Sigmoid colon (tissue), 7 donors: Measurements from ENCODE around the gene SEMA7A. TPM values are rescaled to one million over a fixed set of nuclear protein-coding genes. Genes with fewer than 3 reads are reported as not detected.

ENCODE experiments used
- DNase-seq: peaks from one replicate; pipeline ENCODE4 v3.0.0-alpha.2; 2019
- H3K27ac ChIP-seq, 4 donors: fragments of 200-600 bp; sonication (generic); one replicate each; pipeline ENCODE4 v1.5.1; 2016 to 2019; ENCODE audit warnings: mild to moderate bottlenecking in 1 of 4
- H3K27me3 ChIP-seq, 3 donors: fragments of 200-600 bp; sonication (generic); one replicate each; pipeline ENCODE4 v1.5.1; 2019; ENCODE audit warnings: mild to moderate bottlenecking in 1 of 3
- H3K36me3 ChIP-seq, 4 donors: fragments of 200-600 bp; sonication (generic); one replicate each; pipeline ENCODE4 v1.5.1; 2016 to 2019
- H3K4me1 ChIP-seq, 4 donors: fragments of 200-600 bp; sonication (generic); one replicate each; pipeline ENCODE4 v1.5.1; 2017 to 2019
- H3K4me3 ChIP-seq, 4 donors: fragments of 200-600 bp; sonication (generic); one replicate each; pipeline ENCODE4 v1.5.1; 2017 to 2019; ENCODE audit warnings: mild to moderate bottlenecking in 2 of 4, moderate library complexity in 1 of 4
- H3K9me3 ChIP-seq, 4 donors: fragments of 200-600 bp in 3 of 4; sonication (generic) in 3 of 4; one replicate each; pipeline versions ENCODE4 v1.5.1 to v1.6.1; 2013 to 2019
- EP300 ChIP-seq, 4 donors: sonication (generic); formaldehyde crosslinking; IDR thresholded peaks; one replicate each; pipeline ENCODE4 v1.6.1; 2017; ENCODE audit warnings: antibody characterized with exemption in 4 of 4
- POLR2A ChIP-seq, 2 donors: fragments of 450-650 bp; IDR thresholded peaks; one replicate each; pipeline ENCODE4 v1.6.1; 2016; ENCODE audit warnings: antibody characterized with exemption in 2 of 2, mild to moderate bottlenecking in 2 of 2, moderate library complexity in 2 of 2
- POLR2AphosphoS5 ChIP-seq, 4 donors: sonication (generic); formaldehyde crosslinking; IDR thresholded peaks; one replicate each; pipeline ENCODE4 v1.6.1; 2017; ENCODE audit warnings: antibody characterized with exemption in 4 of 4
- WGBS, 2 donors: extraction: QIAGEN DNeasy Blood & Tissue Kit; methylation state at CpG; one replicate each; pipeline ENCODE4 v1.1.7; 2013; 5-methylcytosine and 5-hydroxymethylcytosine counted together
- intact Hi-C: fragments of 100-400 bp; cut with DNase I; formaldehyde crosslinking; loops from one replicate; pipeline ENCODE4 v1.15.1; 2023
- polyA plus RNA-seq, 3 donors: library from polyadenylated mRNA; stranded (reverse); fragments of 200-250 nt; gene quantifications; one replicate each; pipeline ENCODE4 v1.2.3, GENCODE V29; 2013
- total RNA-seq, 4 donors: library from RNA; depleted of rRNA; stranded (reverse); fragments of >200 nt; gene quantifications; one replicate each; pipeline ENCODE4 v1.1.0, GENCODE V29; 2016
- TF ChIP-seq, protein P1 (sequence below), 4 experiments: fragments of 450-650 bp in 3 of 4; fragments of 200-600 bp in 1 of 4; IDR thresholded peaks; one replicate each; pipeline ENCODE4 v1.5.1; 2016 to 2019; ENCODE audit warnings: antibody characterized with exemption in 4 of 4, mild to moderate bottlenecking in 3 of 4, moderate library complexity in 2 of 4
- donor health status: healthy with polysubstance abuse.
- donor health status: Bipolar disorder and iron deficiency.
- donor health status: healthy.

SEMA7A gene
- total and polyA plus RNA-seq, 7 donors, result 0.28 to 9.8 (median 1.2) TPM; not detected in 1

DNA sequence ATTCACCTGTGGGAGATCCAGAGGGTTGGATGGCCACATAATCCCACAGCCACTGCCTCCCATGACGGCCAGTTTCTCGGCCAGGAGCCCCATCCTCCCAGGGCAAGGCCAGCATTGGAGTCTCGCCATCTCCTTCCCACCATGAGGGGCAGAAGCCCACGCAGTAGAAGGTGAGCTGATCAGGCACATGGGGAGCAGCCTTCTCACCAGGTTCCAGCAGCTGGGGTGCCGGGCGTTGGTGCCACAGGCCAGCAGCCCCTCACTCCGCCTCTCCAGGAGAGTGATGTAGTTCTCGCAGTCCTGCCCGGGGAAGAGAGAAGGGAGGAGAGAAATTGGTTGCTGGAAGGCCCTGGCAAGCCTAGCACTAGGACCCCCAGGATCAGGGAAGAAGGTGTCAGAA is 16.1 kb downstream of the SEMA7A start:
- intact Hi-C loops, result no loop called here
- Histone ChIP-seq H3K27ac (no peak overlapping the region), H3K27me3 (no peaks in the 10 kb centered on the region), H3K36me3 (no peaks in the 10 kb centered on the region), H3K4me1 (peaks cover 0 to 3% (median 0%) of the 10 kb centered on the region in 4 donors), H3K9me3 (no peaks in the 10 kb centered on the region), H3K4me3 (no peak overlapping the region)
- no peak for DNase-seq
- WGBS, 2 donors, result 95% methylated on average over 9 of the region's 9 CpGs
- TF ChIP-seq, protein P1, sequence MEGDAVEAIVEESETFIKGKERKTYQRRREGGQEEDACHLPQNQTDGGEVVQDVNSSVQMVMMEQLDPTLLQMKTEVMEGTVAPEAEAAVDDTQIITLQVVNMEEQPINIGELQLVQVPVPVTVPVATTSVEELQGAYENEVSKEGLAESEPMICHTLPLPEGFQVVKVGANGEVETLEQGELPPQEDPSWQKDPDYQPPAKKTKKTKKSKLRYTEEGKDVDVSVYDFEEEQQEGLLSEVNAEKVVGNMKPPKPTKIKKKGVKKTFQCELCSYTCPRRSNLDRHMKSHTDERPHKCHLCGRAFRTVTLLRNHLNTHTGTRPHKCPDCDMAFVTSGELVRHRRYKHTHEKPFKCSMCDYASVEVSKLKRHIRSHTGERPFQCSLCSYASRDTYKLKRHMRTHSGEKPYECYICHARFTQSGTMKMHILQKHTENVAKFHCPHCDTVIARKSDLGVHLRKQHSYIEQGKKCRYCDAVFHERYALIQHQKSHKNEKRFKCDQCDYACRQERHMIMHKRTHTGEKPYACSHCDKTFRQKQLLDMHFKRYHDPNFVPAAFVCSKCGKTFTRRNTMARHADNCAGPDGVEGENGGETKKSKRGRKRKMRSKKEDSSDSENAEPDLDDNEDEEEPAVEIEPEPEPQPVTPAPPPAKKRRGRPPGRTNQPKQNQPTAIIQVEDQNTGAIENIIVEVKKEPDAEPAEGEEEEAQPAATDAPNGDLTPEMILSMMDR (IDR thresholded peaks at IDR 0.05), result no peak
- no peak for TF ChIP-seq EP300 (IDR thresholded peaks at IDR 0.05)
- TF ChIP-seq POLR2AphosphoS5 (IDR thresholded peaks at IDR 0.05), result no peak
- no peak for TF ChIP-seq POLR2A (IDR thresholded peaks at IDR 0.05)

DNA sequence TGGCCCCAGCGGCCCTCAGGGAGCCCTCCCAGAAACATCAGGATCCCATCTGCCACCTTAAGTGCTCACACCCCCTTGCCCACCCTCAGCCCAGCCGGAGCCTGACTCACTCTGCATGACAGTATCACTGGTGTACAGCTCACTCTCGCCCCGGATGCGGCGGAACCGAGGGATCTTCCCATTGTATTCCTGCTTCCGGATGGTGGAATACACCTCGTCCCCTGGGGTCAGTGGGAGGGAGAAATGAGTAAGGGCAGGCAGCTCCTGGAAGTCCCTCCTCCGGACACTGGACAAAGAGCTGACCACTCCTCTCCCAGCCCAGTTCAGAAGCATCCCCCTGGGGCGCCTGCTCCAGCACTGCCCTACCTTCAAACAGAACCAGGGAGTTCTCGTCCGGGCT is 16.5 kb downstream of the SEMA7A start:
- TF ChIP-seq POLR2A (IDR thresholded peaks at IDR 0.05) (no peak), EP300 (IDR thresholded peaks at IDR 0.05) (no peak), POLR2AphosphoS5 (IDR thresholded peaks at IDR 0.05) (no peak)
- TF ChIP-seq, protein P1 (IDR thresholded peaks at IDR 0.05), result no peak
- Histone ChIP-seq H3K9me3 (no peaks in the 10 kb centered on the region), H3K36me3 (no peaks in the 10 kb centered on the region), H3K27ac (no peak overlapping the region), H3K27me3 (no peaks in the 10 kb centered on the region), H3K4me1 (no peaks in the 10 kb centered on the region), H3K4me3 (no peak overlapping the region)
- 91% methylated on average over 13 of the region's 13 CpGs for WGBS, 2 donors
- DNase-seq, result no peak
- intact Hi-C loops, result no loop called here

DNA sequence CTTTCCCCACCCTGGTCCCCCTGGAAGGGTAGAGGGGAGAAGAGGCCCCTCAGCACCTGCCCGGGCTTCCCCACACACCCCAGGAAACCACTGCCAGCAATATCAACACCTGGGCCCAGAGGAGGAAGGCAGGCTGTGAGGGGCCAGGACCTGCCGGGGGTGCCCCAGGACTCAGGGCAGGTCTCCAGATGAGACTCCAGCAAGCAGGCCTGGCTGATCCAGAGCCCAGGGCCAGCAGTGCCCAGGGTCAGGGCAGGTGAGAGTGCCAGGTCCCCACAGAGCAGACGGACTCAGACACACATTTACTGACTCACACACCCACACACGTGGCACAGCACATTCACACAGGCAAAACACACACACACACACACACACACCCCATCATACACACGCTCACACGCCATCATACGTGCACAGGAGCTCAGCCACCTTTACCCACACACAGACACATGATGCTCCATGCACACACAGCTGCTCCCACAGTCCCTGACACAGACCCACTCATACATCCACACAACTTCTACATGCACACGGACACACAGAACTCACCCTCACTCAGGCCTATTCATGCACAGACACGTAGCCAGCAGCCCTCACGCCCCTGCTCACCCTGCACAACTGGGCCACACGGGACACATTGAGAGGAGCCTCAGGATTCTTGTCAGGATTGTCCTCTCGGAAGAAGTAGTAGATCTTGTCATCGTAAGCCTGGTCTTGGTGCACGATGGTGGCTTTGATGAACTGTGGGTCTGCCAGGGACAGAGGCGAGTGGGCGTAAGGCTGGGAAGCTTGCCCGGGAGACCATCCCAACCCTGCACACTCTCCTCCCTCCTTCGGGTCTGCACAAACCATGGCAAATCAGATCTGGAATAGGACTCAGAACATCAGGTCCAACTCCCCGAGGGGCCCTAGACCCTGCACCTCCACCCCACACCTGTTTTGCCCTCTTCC is 17.5 kb downstream of the SEMA7A start:
- no peak overlapping the region for H3K27ac ChIP-seq
- H3K36me3 ChIP-seq, result no peaks in the 10 kb centered on the region
- 82 to 85% methylated on average over 19 of the region's 19 CpGs for WGBS, 2 donors
- intact Hi-C loops, result no loop called here
- H3K27me3 ChIP-seq, result no peaks in the 10 kb centered on the region
- DNase-seq, result no peak
- no peaks in the 10 kb centered on the region for H3K4me1 ChIP-seq
- TF ChIP-seq EP300 (IDR thresholded peaks at IDR 0.05) (no peak), POLR2A (IDR thresholded peaks at IDR 0.05) (no peak), POLR2AphosphoS5 (IDR thresholded peaks at IDR 0.05) (no peak)
- TF ChIP-seq, protein P1 (IDR thresholded peaks at IDR 0.05), result no peak
- H3K9me3 ChIP-seq, result no peaks in the 10 kb centered on the region
- H3K4me3 ChIP-seq, result no peak overlapping the region

DNA sequence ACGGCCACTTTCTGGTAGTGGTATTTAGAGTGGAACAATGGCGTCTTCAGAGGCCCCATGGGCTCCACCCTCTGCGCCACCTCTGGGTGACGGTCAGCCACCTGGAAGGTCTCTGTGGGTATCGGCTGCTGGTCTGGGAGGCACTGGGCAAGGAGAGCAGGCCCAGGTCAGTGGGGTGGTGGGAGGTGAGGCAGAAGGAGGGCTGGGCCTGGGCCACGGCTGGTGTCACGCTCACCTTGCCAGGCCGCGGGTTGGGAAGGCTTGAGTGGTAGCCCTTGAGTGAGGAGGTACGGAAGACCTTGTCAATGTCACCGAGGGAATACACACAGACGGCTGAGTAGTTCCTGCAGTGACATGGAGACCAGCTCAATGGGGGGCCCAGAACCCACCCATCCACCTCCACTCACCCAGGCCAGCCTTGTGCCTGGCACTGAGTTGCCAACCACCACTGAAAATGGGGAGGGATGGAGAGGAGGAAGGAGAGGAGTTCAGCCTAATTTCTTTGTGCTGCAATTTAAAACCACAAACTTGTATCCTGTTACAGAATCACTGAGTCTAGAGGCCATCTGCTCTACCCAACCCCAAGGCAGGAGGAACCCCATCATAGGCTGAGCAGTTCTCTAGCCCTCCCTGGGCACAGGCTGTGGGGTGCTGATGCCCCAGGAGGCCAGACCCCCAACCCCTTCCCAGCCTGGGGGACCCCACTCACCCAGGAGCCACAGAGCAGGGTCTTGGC is 19.0 kb downstream of the SEMA7A start:
- H3K4me3 ChIP-seq, result no peak overlapping the region
- no peak overlapping the region for H3K27ac ChIP-seq
- TF ChIP-seq, protein P1 (IDR thresholded peaks at IDR 0.05), result no peak
- TF ChIP-seq POLR2A (IDR thresholded peaks at IDR 0.05) (no peak), EP300 (IDR thresholded peaks at IDR 0.05) (no peak), POLR2AphosphoS5 (IDR thresholded peaks at IDR 0.05) (no peak)
- intact Hi-C loops, result no loop called here
- H3K36me3 ChIP-seq, result no peaks in the 10 kb centered on the region
- H3K4me1 ChIP-seq, result no peaks in the 10 kb centered on the region
- no peaks in the 10 kb centered on the region for H3K27me3 ChIP-seq
- WGBS, 2 donors, result 95 to 96% methylated on average over 12 of the region's 12 CpGs
- no peaks in the 10 kb centered on the region for H3K9me3 ChIP-seq
- DNase-seq, result no peak
